SJCRH30 (cell line): ENCODE measurements around the gene PTTG1IP. TPM values are rescaled to one million over a fixed set of nuclear protein-coding genes. Genes with fewer than 3 reads are reported as not detected.
"Not testable (repeated sequence)": the region's sequence is repeated elsewhere in the genome, so short reads cannot be mapped to it uniquely, and the experiment has no call there.

Experiments
- DNase-seq, 2 experiments: peaks; one replicate each; pipeline ENCODE4 v3.0.0-alpha.2; 2015 to 2020
- H3K27ac ChIP-seq: fragments of 250-450 bp; sonication (Bioruptor Pico); 2 replicates; pipeline ENCODE4 v1.5.1; 2020; ENCODE audit warnings: mild to moderate bottlenecking, moderate library complexity
- H3K27me3 ChIP-seq: fragments of 250-450 bp; sonication (Bioruptor Pico); 2 replicates; pipeline ENCODE4 v1.5.1; 2020; ENCODE audit warnings: mild to moderate bottlenecking, moderate library complexity
- H3K36me3 ChIP-seq: fragments of 250-450 bp; sonication (Bioruptor Pico); 2 replicates; pipeline ENCODE4 v1.5.1; 2020; ENCODE audit warnings: mild to moderate bottlenecking, moderate library complexity
- H3K4me1 ChIP-seq: fragments of 250-450 bp; sonication (Bioruptor Pico); 2 replicates; pipeline ENCODE4 v1.5.1; 2020; ENCODE audit warnings: mild to moderate bottlenecking, moderate library complexity
- H3K4me3 ChIP-seq: fragments of 250-450 bp; sonication (Bioruptor Pico); 2 replicates; pipeline ENCODE4 v1.5.1; 2020; ENCODE audit warnings: mild to moderate bottlenecking, moderate library complexity
- H3K9me3 ChIP-seq: fragments of 250-450 bp; sonication (Bioruptor Pico); replicated peaks from 2 replicates; pipeline ENCODE4 v1.5.1; 2020; ENCODE audit warnings: mild to moderate bottlenecking, moderate library complexity
- total RNA-seq: library from RNA; depleted of rRNA; stranded (reverse); fragments of >200 nt; shearing (Covaris generic); gene quantifications from 2 replicates; pipeline ENCODE4 v1.2.3, GENCODE V29; 2014

Gene PTTG1IP
- total RNA-seq, 1 experiment from 2014 or later: 195 TPM

DNA sequence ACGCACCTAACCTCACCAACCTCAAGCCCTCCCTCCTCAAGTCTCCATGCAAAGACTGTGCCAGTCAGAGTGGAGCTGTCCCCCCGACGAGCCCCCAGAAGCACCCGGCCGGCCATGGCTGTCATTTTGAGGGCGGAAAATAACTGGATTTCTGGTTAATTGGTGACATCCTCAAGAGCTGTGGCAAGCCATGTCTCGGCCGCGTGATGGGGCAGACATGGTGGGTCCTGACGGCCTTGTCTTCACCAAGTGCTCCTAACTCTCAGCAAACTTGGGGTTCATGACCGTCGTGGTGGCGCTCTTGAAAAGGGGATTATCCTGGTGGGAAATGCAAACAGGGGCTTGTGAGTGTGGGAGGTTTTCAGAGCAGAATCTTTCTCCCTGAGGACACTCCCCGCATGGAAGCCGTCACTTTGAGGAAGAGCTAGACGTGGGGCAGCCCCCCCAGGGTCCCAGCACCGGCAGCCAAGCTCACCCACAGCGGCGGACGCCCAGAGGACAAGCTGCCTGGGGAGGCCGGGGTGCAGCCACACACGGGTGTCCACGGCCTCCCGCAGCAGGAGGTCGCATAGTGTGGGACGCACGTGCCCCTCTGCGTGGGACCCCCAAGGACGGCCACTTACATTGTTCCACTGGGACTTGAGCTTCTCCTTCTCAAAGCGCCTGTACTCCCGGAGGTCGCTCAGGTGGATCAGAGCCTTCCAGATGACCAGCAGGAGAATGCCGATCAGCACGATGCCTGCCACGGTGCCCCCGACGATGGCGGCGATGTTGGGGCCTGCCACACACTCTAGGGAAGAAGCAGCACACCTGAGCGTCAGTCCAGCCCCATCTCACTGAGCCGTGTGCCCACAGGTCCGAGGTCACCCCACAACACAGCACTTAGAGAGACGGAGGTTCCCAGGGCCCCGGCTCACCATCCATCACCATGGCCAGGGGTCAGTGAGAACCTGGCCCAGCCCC, 12.9 kb upstream of the PTTG1IP start:
- Histone ChIP-seq H3K4me3 (no peak overlapping the region), H3K4me1 (peaks cover 17% of the 10 kb centered on the region), H3K27ac (no peak overlapping the region), H3K36me3 (no peaks in the 10 kb centered on the region), H3K9me3 (no peaks in the 10 kb centered on the region), H3K27me3 (no peaks in the 10 kb centered on the region)
- no peak for DNase-seq

DNA sequence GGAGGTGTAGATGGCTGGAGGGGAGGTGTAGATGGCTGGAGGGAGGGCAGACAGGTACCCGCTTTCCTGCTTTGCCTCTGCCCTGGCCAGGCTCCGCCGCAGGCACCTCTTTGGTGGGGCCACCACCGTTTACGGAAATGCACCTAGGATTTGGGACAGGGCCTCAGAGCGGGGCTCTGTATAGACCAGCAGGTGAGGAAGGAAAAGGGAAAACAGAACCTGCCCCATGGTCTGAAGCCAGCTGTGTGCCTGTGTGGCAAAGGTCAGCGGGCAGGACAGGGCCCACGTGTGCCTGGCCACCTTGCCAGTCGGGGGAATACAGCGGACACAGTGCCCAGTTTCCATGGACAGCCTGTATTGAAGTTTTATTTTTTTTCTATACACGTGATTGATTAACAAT, 12.1 kb upstream of the PTTG1IP start:
- Histone ChIP-seq H3K27ac (no peak overlapping the region), H3K4me3 (no peak overlapping the region), H3K36me3 (no peaks in the 10 kb centered on the region), H3K9me3 (no peaks in the 10 kb centered on the region), H3K27me3 (no peaks in the 10 kb centered on the region), H3K4me1 (peaks cover 20% of the 10 kb centered on the region)
- DNase-seq: no peak

DNA sequence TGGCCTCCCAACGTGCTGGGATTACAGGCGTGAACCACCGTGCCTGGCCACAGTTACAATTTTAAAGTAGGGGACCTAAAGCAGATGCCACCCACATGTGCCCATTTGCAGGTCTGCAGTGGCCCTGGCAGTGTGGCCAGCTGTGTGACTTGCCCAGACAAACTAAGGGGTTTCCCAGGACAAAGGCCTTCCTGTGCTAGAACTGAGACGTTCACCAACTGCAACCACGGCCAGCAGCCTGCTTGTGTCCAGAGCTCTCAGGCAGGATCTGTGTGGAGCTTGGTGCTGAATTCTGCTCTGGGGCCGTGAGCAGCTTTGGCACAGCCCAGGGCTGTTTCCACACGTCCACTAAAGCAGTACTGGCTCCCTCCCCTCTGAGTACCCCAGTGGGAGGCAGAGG, 10.6 kb upstream of the PTTG1IP start:
- DNase-seq: no peak
- peaks cover 27% of the 10 kb centered on the region for H3K4me1 ChIP-seq

DNA sequence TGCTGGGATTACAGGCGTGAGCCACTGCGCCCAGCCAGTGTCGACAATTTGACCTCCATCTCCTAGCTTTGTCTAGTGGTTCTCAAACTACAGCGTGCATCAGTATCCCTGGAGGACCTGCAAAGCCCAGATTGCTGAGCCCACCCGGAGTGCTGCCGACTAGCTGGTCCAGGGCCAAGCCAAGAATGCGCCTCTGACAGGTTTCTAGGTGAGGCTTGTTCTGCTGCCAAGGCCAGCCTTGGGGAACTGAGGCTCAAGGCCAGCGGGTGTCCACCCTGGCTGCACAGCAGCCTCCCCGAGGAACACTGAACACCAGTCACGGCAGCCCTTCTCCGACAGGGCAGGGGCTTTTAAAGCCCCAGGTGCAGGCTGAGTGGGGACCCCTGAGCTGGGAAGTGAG, 9.8 kb upstream of the PTTG1IP start:
- peaks cover 27% of the 10 kb centered on the region for H3K4me1 ChIP-seq
- H3K27me3 ChIP-seq: no peaks in the 10 kb centered on the region
- no peak overlapping the region for H3K27ac ChIP-seq
- H3K36me3 ChIP-seq: no peaks in the 10 kb centered on the region
- no peak overlapping the region for H3K4me3 ChIP-seq
- DNase-seq: no peak
- H3K9me3 ChIP-seq: no peaks in the 10 kb centered on the region

More for the DNA sequence above, 10.6 kb upstream of the PTTG1IP start:
- no peaks in the 10 kb centered on the region for H3K36me3 ChIP-seq
- no peaks in the 10 kb centered on the region for H3K27me3 ChIP-seq
- H3K9me3 ChIP-seq: no peaks in the 10 kb centered on the region
- H3K27ac ChIP-seq: no peak overlapping the region
- no peak overlapping the region for H3K4me3 ChIP-seq

GRCh38 chr21:44881198-44881872, 7.8 kb upstream of the PTTG1IP start:
- H3K4me3 ChIP-seq: no peak overlapping the region
- no peaks in the 10 kb centered on the region for H3K27me3 ChIP-seq
- peaks cover 27% of the 10 kb centered on the region for H3K4me1 ChIP-seq
- H3K9me3 ChIP-seq: no peaks in the 10 kb centered on the region
- peak overlapping the region; percentile 46 for H3K27ac ChIP-seq
- peak; percentile 45 to 51 for DNase-seq
- H3K36me3 ChIP-seq: no peaks in the 10 kb centered on the region

DNA sequence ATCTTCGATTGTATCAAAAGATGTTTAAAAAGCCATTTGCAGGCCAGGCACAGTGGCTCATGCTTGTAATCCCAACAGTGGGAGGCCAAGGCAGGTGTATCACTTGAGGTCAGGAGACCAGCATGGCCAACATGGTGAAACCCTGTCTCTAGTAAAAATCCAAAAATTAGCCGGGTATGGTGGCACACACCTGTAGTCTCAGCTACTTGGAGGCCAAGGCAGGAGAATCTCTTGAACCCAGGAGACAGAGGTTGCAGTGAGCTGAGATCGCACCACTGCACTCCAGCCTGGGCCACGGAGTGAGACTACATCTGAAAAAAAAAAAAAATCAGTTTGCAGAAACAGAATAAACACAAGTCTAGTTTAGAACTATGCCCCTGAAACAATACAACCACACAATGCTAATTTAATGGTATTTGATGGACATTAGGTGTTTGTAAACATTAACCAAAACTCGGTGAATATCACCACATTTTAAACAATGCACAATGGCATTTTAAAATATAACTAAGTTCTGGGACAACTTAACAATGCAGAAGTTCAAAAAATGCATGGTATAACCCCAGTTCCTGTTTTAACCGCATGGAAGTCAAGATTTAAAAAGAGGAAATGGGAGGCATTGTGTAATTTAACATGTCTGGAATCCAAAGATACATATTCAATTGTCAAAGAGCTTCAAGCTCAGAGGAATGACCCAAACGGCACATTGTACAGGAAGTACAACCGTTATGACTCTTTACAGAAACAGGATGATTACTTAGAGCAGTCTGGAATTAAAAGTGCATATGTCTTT, 7.1 kb upstream of the PTTG1IP start:
- Histone ChIP-seq H3K27ac (peak overlapping the region; percentile 46), H3K27me3 (no peaks in the 10 kb centered on the region), H3K4me3 (no peak overlapping the region), H3K4me1 (peaks cover 27% of the 10 kb centered on the region), H3K9me3 (no peaks in the 10 kb centered on the region), H3K36me3 (no peaks in the 10 kb centered on the region)
- no peak for DNase-seq

- H3K27me3 ChIP-seq, H3K27ac ChIP-seq, H3K4me3 ChIP-seq, H3K36me3 ChIP-seq, H3K9me3 ChIP-seq, DNase-seq: not testable (repeated sequence)
- peaks cover 27% of the 10 kb centered on the region for H3K4me1 ChIP-seq
These were observed 5.7 kb upstream of the PTTG1IP start for GRCh38 chr21:44879238-44879637.

DNA sequence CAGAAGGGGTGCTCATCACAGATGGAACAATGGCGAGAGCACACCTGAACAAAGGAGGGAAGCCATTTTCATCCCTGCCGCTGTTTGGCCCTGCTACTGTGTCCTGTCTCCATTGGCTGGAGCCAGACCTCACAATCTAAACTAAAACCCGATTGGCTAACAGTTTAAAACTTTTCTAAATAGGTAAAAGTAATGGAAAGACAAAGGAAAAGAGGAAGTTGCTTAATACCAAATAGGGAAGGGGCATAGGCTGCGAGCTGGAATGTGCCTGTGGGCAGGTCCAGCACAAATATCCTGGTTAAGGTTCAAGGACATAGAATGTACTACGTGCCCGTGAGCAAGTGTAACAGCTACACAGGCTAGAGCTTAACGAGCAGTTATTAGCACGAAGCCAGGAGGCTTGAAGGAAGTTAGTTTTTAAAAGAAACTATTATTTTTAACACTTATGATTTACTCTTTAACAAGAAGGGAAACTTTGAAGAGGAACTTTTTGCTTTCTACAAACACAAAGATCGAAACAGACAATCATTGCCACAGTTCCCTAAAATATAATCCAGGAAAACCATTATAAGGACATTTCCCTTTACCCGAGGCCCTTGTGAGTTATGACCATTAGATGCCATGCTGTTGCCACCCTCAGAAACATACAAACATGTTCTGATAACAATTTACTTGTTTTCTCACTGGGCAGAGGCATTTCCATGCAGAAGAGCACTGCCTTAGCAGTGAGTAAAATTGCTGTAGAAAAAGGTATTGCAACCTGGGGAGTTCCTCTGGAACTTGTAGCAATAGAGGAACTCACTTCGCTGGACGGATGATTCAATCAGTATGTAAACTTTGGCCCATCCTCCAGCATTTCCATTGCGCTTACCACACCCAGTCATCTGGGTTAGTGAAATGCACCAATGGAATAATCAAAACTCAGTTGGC, 4.8 kb upstream of the PTTG1IP start:
- Histone ChIP-seq H3K4me3 (no peak overlapping the region), H3K36me3 (no peaks in the 10 kb centered on the region), H3K27ac (no peak overlapping the region), H3K4me1 (peaks cover 27% of the 10 kb centered on the region), H3K9me3 (no peaks in the 10 kb centered on the region), H3K27me3 (no peaks in the 10 kb centered on the region)
- no peak for DNase-seq

GRCh38 chr21:44876849-44877575, 3.5 kb upstream of the PTTG1IP start:
- Histone ChIP-seq H3K27me3 (no peaks in the 10 kb centered on the region), H3K36me3 (no peaks in the 10 kb centered on the region), H3K4me1 (peaks cover 24% of the 10 kb centered on the region), H3K4me3 (no peak overlapping the region), H3K9me3 (no peaks in the 10 kb centered on the region), H3K27ac (no peak overlapping the region)
- no peak for DNase-seq

- Histone ChIP-seq H3K27me3 (no peaks in the 10 kb centered on the region), H3K27ac (no peak overlapping the region), H3K36me3 (no peaks in the 10 kb centered on the region), H3K9me3 (no peaks in the 10 kb centered on the region), H3K4me1 (peaks cover 24% of the 10 kb centered on the region), H3K4me3 (no peak overlapping the region)
- no peak for DNase-seq
These were observed 1.8 kb upstream of the PTTG1IP start for GRCh38 chr21:44875316-44875700.

GRCh38 chr21:44874497-44875315, 1.2 kb upstream of the PTTG1IP start:
- H3K36me3 ChIP-seq: no peaks in the 10 kb centered on the region
- H3K27me3 ChIP-seq: no peaks in the 10 kb centered on the region
- no peak for DNase-seq
- no peaks in the 10 kb centered on the region for H3K9me3 ChIP-seq
- H3K4me1 ChIP-seq: peaks cover 27% of the 10 kb centered on the region
- peak overlapping the region; percentile 68 for H3K27ac ChIP-seq
- H3K4me3 ChIP-seq: peak overlapping the region; percentile 80

- H3K9me3 ChIP-seq: no peaks in the 10 kb centered on the region
- no peaks in the 10 kb centered on the region for H3K36me3 ChIP-seq
- H3K4me1 ChIP-seq: peaks cover 29% of the 10 kb centered on the region
- H3K27me3 ChIP-seq: no peaks in the 10 kb centered on the region
- peak overlapping the region; percentile 68 for H3K27ac ChIP-seq
- DNase-seq: no peak
- peak overlapping the region; percentile 80 for H3K4me3 ChIP-seq
These were observed 678 bp upstream of the PTTG1IP start for GRCh38 chr21:44874240-44874496.
